BLaER1 (cell line): ENCODE data around the gene MYB.

ENCODE experiments used
- H3K27ac ChIP-seq: shearing (Covaris generic); formaldehyde crosslinking; 2 replicates; pipeline ENCODE4 v1.8.1; 2022
- H3K27me3 ChIP-seq: shearing (Covaris generic); formaldehyde crosslinking; 2 replicates; pipeline ENCODE4 v1.8.1; 2022
- H3K36me3 ChIP-seq: shearing (Covaris generic); formaldehyde crosslinking; 2 replicates; pipeline ENCODE4 v1.8.1; 2022
- H3K4me1 ChIP-seq: shearing (Covaris generic); formaldehyde crosslinking; 2 replicates; pipeline ENCODE4 v1.8.1; 2022
- H3K4me2 ChIP-seq: shearing (Covaris generic); formaldehyde crosslinking; 2 replicates; pipeline ENCODE4 v1.8.1; 2022
- H3K4me3 ChIP-seq: shearing (Covaris generic); formaldehyde crosslinking; 2 replicates; pipeline ENCODE4 v1.8.1; 2022
- H3K9ac ChIP-seq: shearing (Covaris generic); formaldehyde crosslinking; 2 replicates; pipeline ENCODE4 v1.8.1; 2022
- H3K9me3 ChIP-seq: shearing (Covaris generic); formaldehyde crosslinking; 2 replicates; pipeline ENCODE4 v1.8.1; 2022
- H4K20me1 ChIP-seq: shearing (Covaris generic); formaldehyde crosslinking; 2 replicates; pipeline ENCODE4 v1.8.1; 2022
- Cebpa-rat ChIP-seq: shearing (Covaris generic); IDR thresholded peaks from 2 replicates; pipeline ENCODE4 v1.8.1; 2022

MYB gene

DNA sequence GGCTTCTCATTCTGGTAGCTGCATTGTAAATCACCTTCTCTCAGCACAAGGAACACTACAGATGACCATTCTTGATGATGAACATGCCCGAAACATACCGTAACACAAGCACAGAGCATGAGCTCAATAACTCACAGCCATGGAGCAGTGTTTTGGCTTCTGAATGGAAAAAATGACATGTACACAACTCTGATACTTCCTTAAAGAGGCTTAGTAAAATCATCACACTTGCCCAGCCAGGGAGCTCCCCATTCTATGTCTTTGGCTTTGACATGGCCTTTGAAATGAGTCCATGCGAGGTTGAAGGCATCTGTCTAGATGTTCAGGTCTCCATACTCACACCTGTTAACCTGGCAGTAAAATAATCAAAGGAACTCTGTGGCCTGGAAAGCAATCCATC lies 87.6 kb downstream of the MYB start:
- H3K4me2 ChIP-seq = peak overlapping the region; percentile 66
- no peaks in the 10 kb centered on the region for H3K36me3 ChIP-seq
- H3K27ac ChIP-seq = peak overlapping the region; percentile 78
- H4K20me1 ChIP-seq = no peaks in the 10 kb centered on the region
- no peak overlapping the region for H3K4me3 ChIP-seq
- no peak for TF ChIP-seq Cebpa-rat
- no peak overlapping the region for H3K9ac ChIP-seq
- H3K4me1 ChIP-seq = peaks cover 87% of the 10 kb centered on the region
- no peaks in the 10 kb centered on the region for H3K9me3 ChIP-seq
- H3K27me3 ChIP-seq = no peaks in the 10 kb centered on the region
